AG20443 (cell line): ENCODE results near the gene GNA12.
A peak's percentile ranks its signal among the peaks of the same experiment; 100 is the strongest.
"Not testable (repeated sequence)": the region's sequence is repeated elsewhere in the genome, so short reads cannot be mapped to it uniquely, and the experiment has no call there.

ENCODE experiments used
- DNase-seq: peaks from one replicate; pipeline ENCODE4 v3.0.0; 2012; ENCODE audit warnings: low spot score, mixed read lengths

Gene GNA12

DNA sequence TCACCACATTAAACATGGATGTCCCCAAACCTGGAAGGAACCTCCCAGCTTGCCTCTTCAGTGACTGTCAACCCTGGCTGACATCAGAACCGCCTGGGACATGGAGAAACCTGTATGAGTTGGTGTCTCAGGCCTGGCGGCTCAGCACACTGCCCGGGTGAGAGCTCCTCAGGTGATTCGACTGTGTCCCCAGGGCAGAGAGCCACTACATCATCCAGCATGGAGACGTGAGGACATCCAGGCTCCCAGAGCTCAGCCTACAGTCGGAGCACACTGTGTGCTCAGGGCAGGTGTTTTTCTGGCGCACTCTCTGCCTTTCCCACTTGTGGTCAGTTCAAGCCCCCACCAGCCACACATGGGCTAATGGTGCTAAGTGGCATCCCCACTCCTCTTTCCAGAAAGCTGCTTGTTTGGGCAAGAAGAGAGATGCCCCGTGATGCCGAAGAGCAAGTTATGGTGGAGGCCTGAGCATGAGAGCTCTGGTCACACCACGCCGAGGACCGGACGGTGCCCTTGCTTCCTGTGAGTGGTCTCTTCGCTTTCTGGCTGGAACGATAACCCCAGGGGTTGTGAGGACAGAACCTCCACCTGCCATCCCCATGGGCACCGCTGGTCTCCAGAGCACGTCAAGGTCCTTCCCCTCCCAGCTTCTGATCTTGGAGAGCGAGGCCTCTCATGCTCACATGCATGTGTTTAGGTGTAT lies 117.6 kb downstream of the GNA12 start:
- DNase-seq: no peak

DNA sequence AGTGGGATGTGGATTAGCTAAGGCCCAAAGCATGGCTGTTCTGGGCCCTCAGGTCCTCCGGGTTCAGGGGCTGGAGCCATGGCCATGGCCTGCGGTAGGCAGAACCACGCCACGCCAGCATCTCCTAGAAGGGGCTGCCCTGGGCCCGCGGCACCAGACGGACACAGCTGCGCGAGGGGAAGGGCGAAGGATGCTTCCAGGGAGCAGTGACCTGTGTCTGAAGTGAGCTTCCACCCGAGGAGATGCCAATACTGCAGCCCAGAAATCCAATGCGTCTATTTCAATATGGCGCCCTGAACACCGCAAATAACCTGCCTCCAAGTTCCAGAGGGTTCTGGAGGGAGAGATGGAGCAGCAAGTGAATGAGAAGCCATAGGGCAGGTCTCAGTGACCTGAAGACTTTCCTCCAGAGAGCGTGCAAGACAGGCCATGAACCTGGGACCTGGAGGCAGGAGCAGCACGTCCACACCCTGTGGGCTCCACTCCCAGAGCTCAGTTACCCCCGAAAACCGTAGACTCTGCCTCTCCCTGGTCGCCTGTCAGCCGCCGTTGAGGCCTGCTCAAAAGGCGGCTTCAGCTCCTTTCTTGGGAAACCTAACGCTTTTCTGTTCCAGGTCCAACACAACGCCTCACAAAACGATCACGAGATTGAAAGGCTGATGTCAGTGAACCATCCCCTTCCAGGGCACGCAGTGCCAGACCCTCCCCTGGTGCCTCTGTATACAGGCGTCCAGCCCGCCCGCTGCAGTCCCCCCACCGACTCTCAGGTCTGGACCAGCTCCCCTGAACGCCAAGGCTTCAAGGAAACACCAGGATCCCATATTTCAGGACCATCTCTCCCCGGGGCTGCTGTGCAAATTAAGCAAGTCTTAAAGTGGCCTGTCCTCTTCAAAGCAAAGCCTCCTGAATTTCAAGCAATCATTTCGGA lies 118.7 kb downstream of the GNA12 start:
- DNase-seq: no peak

GRCh38 chr7:2724453-2725177 lies 119.5 kb downstream of the GNA12 start:
- DNase-seq: no peak

- not testable (repeated sequence) for DNase-seq
These were observed 120.1 kb downstream of the GNA12 start for GRCh38 chr7:2724036-2724435.

DNA sequence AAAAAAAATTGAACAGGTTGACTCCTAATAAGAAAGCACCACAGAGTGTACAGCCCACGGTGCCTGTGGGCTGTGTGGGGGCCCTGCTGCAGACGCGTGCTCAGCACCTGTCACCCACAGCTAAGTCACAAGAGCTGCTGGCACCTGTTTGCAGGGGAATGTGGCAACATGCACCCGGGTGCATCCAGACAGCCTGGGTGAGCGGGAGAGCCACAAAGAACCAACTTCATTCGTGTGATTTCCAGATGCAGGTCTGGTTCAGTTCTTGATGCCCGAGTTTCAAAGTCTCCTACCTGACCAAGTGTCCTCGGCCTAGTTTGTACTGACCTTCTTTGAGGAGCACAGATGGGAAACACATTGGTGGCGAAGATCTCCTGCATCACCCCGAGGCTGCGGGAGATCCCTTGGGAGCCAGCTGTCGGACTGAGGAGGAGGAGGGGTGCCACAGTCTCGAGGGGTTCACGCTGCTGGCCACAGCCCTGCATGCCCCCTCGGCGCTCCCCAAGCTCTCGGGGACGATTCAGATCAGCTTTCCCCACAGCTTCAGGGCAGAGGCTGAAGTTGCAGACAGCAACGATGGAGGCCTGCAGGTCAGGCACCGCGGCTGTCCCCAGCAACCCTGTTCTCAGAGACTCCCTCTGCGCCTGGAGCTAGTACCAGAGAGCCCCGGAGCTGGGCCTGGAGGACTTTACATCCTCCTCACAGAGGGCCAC lies 120.8 kb downstream of the GNA12 start:
- DNase-seq: no peak

- DNase-seq: no peak
These were observed 121.5 kb downstream of the GNA12 start for GRCh38 chr7:2722591-2722990.

DNA sequence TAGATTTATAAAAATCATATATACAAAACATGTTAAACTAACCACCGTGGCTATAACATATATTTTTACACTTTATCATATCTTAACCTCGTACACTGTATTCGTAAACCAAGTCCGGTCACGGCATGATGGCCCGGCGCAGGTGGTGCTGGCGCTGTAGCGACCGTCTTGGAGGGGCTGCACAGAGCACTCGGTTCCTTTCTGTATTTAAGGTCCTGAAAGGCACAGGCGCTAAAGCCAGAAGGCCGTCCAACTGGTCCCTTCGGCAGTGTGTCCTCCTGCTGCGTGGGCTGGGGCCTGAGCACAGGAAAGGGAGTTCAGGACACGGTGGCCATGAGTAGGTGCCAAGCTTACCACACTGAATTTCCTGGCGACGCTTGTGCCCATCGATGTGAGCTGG lies 122.3 kb downstream of the GNA12 start:
- no peak for DNase-seq

DNA sequence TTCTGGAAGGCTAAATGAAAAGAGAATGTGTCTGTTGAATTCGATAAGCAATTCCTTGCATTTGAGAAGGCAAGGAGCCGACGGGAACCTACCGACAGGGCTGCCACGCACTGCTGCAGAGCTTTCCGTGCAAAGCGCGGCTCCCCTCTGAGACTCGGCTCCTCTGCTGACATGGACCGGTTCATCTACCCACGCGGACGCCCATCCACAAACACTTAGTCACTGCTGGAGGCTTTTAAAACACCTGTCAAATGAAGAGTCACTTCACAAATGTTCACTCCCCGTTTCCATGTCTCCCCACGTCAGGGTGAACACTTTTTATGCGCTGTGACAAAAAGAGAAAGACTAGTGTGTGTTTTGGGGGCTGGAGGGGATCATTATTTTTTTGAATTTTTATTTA lies 124.1 kb downstream of the GNA12 start:
- DNase-seq: no peak

- peak; percentile 44 for DNase-seq
These were observed 125.1 kb downstream of the GNA12 start for GRCh38 chr7:2719007-2719406.

- DNase-seq: no peak
These were observed 125.7 kb downstream of the GNA12 start for GRCh38 chr7:2718296-2718965.

DNA sequence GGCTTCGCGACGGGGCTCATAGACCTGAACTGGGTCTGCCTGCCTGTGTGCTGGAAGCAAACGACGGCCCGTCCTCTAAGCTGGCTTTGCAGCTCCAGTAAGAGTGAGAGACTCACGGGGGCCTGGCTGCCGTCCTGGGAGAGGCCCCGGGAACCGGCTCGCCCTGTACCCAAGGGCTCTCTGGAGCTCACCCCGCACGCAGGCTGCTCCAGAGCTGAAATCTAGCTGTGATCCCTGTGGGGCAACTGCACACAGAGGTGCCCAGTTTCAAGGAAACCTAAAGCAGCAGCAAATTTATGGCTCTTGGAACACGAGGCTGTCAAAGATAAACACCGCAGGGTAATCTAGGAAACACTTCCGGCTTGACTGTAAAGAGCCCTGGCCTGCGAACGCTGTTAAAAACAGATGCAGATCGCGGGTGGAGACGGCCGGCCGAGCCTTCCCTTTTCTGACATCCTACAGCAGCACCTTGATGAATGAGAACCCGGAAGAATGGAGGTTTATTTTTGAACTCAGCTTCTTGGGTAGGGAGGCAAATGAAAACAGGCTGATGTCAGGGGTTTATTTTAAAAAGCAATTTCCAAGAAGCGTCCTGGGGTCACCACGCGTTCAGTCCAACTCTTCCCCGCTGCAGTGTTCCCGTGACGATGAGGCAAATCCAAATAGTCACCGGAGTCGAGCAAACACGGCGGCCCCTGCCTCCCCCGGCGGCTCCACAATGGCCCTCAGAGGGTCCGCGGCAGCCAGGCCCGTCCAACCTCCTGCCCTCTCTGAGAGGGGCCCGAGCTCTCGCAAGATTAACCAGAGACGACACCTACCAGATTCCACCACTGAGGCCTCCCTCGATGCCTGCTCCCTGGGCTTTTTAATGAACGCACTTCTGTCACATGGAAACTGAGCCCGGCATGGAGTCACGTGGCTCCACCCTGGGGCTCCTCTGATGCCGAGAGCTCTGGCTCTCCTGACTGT lies 126.5 kb downstream of the GNA12 start:
- DNase-seq: no peak

GRCh38 chr7:2716906-2717292 lies 127.2 kb downstream of the GNA12 start:
- no peak for DNase-seq

DNA sequence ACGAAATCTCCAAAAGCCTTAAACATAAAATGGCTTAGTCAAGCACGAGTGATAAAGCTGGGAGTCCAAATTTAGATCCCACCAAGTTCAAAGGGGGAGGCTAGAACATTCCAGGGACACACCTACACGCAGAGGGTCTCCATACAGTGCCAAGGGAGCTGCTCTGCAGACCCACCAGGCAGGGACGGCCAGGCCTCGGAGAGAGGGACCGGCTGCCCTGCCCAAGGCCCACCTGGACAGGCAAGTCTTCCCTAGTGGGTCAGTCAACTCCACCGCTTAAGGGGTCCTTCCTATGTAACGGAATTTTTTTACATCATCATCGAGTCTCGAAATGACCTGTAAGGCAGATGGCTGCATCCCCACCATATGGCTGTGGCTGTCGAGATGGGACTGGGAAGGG lies 127.6 kb downstream of the GNA12 start:
- DNase-seq: no peak

DNA sequence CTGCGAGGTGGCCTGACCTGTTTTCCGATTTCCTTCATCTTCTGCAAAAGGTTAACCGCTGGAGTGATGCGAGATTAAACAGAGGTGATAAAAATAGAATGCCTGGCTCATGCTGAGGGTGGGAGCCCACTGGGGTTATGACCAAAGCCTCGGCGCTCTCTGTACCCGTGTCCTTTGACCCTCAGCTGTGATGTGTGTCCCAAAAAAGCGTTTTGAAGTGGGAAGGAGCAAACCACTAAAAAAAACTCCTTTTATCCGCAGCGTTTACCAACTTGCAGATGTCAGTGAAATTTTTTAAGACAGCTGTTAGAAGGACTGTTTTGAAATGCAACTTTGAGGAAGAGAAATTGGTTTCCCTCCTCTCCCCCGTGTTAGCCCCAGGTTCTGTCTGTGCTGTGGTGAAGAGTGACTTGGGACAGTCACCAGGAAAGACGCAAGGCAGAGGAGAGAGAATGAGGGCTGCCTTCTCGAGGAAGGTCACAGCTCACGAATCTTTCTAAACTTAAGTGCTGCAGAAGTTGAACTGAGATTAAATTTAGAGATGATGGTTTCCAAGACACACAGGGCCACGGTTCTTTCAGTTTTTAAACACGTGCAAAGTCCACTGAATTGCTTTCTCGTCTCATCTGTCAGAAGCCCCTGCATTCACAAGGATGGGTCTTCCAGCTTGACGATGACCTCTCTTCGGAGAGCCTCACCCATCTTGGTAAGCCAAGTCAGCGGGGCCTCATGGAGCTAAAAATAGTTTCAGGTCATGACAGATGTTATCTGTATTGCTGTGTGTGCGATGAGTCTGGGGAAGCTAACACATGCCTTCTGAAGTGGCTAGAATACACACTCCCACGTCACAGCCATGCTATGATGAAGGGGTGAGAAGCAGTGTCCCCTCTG lies 128.5 kb downstream of the GNA12 start:
- DNase-seq: no peak

DNA sequence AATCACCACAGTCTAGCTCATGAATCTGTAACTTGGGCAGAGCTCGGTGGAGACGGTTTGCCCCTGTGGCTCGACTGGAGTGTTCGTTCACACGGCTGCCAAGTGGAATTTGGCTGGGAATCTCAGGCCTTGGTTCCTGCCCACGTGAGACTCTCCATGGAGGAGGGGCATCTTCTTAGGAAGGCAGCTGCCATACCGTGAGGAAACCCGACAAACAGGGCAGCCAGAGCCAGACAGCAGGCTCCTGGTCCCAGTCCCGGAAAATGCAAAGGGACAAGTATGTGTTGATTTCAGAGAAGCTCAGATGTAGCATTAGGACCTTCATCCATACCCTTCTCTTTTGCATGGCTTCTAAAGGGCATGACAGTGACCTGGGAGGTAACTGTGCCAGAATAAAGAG lies 129.5 kb downstream of the GNA12 start:
- DNase-seq: no peak

- no peak for DNase-seq
These were observed 130.1 kb downstream of the GNA12 start for GRCh38 chr7:2713978-2714377.

- DNase-seq: no peak
These were observed 130.7 kb downstream of the GNA12 start for GRCh38 chr7:2713370-2713769.

- DNase-seq: no peak
These were observed 132.0 kb downstream of the GNA12 start for GRCh38 chr7:2711895-2712675.
